Stimulated activated CD8-positive, alpha-beta memory T cell treated with anti-CD3 and anti-CD28 coated beads, Interleukin-4, amount 100 ng/mL, for 48 hours (primary cell): Measurements from ENCODE around the gene ZBTB18.

Experiments used
- DNase-seq: peaks from one replicate; pipeline ENCODE4 v3.0.0-alpha.2; 2020

The ZBTB18 gene

DNA sequence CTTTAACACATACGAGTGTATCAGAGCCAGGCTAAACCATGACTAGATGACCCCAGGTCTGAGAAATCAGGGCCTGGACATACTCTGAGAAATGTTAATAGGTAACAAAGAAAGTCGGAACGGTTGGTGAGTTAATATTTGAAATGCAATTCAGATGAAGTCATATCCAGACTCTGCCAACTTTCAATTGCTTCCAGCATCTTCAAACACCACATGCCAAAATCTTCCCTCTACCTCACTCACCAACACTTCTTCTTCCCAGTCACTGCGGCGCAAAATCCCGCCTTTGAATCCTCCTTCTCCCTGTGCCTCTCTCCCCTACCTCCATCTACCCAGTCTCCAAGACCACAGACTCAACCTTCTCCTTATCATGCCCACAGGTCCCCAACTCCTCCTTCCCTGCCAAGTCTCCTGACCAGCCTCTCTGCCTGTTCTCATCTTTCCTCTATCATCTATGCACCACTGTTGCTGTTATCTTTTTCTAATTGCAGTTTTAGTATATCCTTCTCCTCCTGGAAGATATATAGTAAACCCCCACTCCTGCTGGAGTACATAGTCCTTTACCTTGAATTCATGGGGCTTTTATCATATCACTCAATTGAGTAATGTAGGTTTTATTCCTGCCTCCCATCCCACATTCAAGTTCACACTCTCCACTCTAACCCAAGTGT, 41.3 kb downstream of the ZBTB18 start:
- no peak for DNase-seq

DNA sequence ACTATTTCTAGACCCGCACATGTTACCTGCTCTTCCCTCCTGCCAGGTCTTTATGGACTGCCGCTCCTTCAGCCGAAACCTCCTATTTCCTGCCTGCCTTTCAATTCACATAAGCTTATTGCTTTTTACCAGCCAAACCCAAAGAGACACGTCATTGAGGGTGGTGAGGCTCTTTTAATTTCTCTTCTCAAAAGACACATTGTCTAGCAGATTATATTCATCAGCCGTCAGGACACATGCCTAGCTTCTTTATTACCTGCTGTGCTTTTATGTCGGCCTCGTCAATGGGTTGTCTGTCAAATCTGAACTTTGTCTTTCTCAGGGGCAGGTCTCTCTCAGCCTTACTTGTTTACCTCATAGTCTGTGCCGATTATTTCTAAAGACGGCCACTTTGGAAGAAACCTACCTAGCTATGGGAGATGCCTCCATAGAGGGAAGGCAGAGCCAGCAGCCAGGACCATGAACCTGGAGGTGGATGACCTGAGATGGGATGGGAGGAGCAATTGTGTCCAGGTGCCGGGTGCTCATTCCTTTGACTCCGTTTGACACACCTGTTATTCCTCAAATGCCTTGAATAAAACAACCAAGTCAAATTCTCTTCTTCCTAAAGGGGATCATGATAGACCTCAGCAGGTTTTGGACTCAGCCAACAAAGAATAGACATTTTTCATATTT, 42.0 kb downstream of the ZBTB18 start:
- DNase-seq: no peak

DNA sequence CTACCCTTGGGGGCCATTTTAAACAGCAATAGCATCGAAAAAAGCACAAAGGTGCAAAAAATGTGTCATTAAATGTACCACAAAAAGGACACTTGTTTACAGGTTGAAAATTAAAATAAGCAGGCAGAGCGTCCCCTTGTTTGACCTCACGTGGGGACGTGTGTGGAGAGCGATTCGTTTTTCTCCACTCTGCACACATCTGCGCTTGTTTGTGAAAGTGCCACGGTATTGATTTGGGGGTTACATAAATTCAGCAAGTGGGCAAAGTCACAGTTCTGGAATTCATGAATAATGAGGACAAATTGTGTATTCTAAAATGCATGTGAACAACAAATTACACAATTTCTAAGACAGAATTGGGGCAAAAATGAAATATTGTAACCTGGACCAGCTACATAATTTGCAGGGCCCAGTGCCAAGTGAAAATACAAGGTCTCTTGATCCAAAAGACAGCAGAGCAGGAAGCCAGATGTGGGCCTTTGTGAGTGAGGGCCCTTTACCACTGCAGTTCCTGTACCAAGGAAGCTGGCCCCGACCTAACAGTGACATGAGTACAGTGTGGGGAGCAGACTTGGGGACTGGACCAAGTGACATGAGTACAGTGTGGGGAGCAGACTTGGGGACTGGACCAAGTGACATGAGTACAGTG, 43.9 kb downstream of the ZBTB18 start:
- no peak for DNase-seq

DNA sequence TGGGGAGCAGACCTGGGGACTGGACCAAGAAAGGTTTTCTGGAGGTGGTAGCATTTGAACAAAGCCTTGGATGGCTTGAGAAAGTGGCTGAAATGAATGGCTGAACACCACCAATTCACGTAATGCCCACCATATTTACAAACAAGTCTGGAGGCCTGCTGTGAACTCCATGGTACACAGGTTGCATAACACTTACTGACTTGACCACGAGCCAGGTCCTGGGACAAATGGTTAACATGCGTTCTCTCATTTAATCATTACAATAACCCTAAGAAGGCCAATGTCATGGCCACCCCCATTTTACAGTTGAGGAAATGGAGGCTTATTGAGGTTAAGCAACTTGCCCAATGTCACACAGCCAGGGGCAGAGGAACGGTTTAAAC, 44.4 kb downstream of the ZBTB18 start:
- DNase-seq: no peak

DNA sequence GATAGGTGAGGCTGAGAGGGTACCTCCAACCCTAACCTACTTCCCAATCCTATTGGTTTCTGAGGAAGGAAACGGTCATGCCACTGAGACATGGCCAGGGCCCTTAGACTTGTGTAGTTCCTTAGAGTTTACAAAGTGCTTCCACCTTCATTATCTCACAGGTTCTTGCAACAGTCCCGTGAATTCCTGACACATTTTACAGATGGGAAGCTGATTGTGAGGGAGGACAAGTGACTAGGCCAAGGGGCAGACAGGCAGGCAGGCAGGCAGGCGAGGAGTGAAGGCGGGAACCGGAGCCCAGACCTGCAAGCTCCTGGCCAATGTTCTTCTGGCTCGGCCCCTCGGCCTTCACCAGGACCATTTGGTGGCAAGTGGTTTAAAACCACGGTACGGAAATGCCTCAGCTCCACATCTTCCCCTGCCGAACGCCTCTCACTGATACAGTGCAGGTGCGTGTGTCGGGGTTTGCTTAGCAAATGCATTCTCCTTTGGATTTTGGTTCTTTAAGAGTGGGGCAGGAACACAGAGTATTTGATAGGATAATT, 45.1 kb downstream of the ZBTB18 start:
- DNase-seq: no peak

DNA sequence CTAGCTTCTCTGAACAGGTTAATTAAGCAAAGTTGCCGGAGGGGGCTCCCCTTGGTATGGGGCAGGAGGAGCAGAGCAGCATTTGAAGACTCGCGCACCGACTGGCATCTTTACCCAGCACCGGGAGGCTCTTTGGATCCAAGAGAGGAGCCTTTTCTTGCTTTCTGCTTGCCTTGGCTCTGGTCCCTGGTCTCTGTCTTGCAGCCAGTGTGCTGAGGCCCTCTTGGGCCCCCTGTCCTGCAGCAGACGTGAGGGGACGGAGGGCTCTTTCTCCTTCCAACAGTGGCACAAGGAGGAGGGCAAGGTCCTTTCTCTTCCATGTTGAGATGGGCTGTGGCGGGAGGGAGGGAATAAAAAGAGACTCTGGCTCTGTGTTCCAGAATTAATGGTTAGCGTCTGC, 45.6 kb downstream of the ZBTB18 start:
- DNase-seq: no peak

DNA sequence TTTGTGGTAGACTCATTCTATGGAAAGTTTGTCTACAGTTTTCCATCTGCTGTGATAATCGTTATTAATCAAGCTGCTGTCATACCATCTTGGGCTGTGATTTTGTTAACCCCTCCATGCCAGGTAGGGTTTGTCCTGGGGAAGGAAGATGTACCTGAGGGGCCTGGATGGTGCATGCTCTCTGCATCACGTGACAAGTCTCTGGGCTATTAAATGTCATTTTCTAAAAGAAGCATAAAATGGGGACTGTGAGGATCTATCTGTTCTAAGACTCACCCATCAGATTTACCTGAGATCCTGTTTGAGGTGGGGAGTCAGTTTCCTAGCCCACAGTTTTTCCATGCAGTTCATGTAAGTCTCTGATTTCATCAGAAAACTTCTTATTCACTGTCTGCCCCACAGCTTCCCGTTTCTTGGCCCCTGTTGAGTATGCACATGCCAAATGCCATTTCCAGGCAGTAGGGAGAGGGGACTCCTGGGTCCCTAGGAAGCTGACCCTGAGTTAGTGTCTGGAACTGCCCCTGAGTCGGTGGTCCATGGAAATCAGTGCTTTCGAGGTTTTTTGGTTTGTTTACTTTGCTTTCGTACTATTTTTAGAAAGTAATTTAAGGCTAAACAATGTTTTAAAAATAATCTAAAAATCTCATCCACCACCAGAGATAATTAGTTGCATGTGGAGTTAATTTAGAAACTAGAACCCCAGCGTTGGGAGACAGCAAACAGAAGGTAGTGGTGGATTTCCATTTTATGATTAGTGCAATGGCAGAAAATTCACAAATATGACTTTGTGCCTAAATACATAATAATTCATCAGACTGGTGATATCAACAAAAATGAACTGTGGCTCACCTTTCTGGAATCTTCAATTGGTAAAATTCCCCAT, 46.7 kb downstream of the ZBTB18 start:
- DNase-seq: no peak

DNA sequence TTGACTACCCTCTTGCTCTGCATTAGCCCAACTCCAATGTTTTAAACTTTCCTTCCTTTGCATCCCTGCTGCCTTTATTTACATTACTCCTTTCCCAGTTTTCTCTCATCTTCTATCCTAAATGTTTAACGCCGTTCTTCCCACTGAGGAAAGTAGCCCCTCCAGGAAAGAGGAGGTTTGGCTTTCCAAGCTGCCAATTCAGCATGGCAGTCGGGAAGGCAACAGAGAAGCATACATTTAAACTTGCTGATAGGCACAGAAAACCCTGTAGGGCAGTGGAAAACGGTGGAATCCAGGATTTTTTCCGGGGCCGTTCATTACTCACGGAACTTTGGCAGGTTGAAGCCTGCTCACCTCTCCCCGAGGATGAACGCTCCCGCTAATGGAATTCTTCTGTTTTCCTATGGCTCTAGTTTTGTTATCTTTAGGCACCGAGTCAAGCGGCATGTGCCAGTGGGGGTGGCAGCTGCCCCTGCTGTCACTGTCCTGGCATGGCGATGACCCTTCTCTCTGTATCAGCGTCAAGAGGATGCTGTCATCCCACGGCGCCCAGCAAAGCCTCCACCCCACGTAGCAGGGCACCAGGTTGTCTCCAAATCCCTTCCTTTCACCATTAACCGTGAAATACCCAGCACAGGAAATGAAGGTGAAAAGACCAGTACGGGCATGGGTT, 48.3 kb downstream of the ZBTB18 start:
- DNase-seq: no peak

DNA sequence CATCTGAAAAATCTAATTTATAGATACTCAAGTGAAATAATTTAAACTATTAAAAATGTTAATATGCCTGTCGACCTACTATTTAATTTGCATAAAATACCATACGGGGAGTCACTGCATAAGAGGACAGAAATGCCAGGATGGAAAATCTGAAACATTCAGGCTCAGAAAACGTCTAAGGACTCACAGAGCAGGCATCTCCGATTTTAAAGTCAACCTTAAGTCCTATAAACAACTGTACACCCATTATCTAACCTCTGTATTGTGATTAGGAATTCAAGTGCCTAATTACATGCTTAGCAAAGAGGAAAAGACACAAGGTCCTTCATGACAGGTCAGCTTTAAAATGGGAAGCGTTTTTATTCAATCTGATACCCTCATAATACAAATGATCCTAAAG, 49.2 kb downstream of the ZBTB18 start:
- no peak for DNase-seq

DNA sequence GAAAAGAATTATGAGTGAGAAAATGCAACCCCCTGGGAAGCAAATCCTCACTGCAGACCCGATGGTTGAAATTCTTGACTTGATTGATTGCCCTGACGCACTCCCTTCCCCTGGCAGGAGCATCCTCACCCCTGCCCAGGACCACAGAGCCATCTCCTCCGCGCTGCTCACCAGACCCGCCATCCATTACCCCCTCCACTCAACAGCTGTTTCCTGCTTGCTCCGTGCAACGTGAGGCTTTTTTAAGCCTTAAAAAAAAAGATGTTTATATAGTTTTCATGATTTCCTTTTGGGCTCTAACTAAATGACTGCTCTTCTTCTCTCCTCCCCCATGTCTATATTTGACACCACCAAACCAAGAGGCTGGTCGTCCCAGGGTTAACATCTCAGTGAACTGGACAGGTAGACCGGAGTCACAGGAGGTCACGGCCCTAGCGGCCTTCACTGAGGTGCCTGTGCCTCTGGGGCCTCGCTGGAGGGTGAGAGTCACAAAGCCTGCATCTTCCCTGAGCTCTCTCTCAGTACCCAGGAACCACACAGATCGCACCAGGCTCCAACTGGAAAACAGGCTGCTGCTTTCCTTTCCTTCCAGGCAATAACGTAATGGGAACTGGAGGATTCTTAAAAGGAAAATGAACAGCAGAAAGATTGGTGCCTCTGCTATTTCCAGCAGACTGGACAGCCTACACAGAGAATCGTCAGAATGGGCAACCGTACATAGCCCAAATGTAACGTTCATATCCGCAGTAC, 49.8 kb downstream of the ZBTB18 start:
- no peak for DNase-seq

DNA sequence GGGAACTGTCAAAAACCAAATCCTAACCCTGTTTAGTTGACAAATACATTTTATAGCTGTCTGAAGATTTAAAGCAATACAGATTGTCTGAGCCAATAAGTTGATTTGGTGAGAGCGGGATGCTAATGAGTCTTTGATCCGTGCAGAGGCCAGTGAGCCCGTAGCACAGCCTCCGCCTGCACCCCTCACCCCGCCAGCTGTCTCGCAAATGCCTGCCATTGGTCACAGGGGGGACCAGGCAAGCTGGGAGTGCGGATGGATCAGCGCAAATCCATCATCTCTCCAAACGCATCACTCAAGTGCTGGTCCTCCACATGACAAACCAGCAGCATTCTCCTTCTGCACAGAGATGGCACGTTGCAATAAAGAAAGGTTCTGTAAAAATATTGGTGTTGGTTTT, 51.0 kb downstream of the ZBTB18 start:
- no peak for DNase-seq

DNA sequence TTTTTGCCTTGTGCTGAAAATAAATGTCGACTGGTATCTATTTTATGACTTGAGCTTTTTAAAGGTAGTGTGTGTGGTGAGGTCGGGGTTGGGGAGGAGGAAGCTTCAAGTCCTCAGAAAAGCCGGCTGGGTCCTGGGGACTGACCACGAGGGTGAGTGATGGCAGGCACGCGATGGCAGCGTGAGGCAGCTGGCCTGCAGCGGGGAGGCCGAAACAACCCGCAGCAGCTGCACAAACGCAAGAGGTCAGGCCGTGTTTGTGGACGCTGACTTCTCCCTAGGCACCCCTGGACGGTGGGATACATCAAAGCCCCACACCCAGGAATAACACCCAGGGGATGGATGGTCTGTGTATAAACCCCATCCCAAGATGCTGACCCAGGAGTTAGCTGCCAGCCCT, 51.4 kb downstream of the ZBTB18 start:
- DNase-seq: no peak

DNA sequence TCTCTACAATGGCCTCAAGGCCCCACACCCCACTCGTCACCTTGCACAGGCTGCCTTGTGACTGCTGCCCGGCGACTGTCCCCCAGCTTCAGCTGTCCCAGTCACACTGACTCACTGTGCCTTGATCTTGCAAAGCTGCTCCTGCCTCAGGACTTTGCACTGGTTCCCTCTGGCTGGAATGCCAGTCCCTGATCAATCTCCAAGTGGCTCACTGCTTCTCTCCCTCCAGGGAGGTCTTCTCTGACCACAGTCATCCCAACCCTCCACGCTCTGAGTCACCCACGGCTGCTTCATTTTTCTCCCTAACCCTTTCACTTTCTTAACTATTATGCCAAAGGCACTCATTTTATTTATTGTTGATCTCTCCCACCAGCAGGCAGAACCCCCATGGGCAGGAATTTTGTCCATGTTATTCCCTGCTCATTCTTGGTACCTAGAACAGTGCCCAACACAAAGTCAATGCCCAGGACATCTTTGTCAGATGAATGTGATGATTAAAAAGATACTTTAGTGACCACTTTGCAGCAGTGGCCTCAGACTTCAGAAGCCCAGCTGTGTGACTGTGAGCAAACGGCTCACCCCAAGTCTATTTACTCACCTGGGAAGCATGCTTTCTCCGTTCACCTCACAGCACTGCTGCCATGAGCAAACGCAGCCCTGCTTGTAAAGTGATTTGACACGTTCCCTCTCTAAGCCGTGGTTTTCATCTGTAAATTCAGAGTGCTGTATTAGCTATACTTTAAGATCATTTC, 53.4 kb downstream of the ZBTB18 start:
- DNase-seq: no peak

DNA sequence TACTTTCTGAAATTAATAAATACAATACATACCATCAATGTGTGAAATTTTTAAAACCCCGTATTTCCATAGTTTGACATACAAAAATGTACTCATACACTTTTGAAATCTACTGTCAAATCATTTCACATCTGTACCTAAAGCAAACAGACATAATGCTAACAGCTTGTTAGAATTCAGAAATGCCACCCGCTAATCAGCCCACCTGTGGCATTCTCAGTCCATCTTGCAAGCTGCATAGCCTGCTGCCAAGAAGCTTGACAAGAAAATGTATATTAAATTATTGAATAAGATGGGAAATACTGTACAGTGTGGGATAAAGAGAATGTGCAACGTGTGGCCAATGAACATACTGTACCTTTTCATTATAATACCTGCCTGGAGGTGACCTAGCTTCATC, 55.1 kb downstream of the ZBTB18 start:
- DNase-seq: no peak
